H1 (cell line): ENCODE results near the gene ATL3. TPM values are rescaled to one million over a fixed set of nuclear protein-coding genes. Genes with fewer than 3 reads are reported as not detected.

Experiments used
- FOSL1 ChIP-seq: IDR thresholded peaks from 2 replicates; pipeline ENCODE4 v1.6.1; 2011; ENCODE audit warnings: mild to moderate bottlenecking, low read depth, low read length, moderate library complexity; ENCODE audit not compliant: insufficient read depth
- HDAC6 ChIP-seq: IDR thresholded peaks from one replicate; pipeline ENCODE4 v1.7.1; 2012; ENCODE audit warnings: low read depth, mild to moderate bottlenecking, inconsistent platforms, low read length, moderate library complexity
- TCF12 ChIP-seq: IDR thresholded peaks from 2 replicates; pipeline ENCODE4 v1.6.1; 2011; ENCODE audit warnings: low read depth, mild to moderate bottlenecking, low read length
- polyA plus RNA-seq, 7 experiments: library from polyadenylated mRNA; depleted of rRNA in 3 of 7; stranded (reverse) in 5 of 7; unstranded in 2 of 7; fragments of >200 nt in 5 of 7; fragments of 200-250 nt in 2 of 7; gene quantifications; 1 replicate in 5 of 7; 2 replicates in 1 of 7; 4 replicates in 1 of 7; pipeline versions ENCODE4 v1.2.1 to v1.2.3, GENCODE V29; 2011 to 2013; ENCODE audit warnings: missing spikeins in 2 of 7, mixed read lengths in 2 of 7
- total RNA-seq: library from RNA; stranded (reverse); fragmentation: NEBNext Ultra II Directional; extraction: Animal tissue kit (Norgen Biotek cat#: 25700); gene quantifications from 2 replicates; pipeline ENCODE4 v1.2.1, GENCODE V29; 2021
- TF ChIP-seq, protein P1 (sequence below), 3 experiments: IDR thresholded peaks; 1 replicate in 2 of 3; 2 replicates in 1 of 3; pipeline versions ENCODE4 v1.5.1 to v1.6.1; 2011; ENCODE audit warnings: low read length in 3 of 3, mild to moderate bottlenecking in 3 of 3, inconsistent platforms in 2 of 3, low read depth in 1 of 3, moderate library complexity in 1 of 3; ENCODE audit not compliant: insufficient read depth in 1 of 3; ENCODE audit errors: control extremely low read depth in 1 of 3

ATL3 gene
- total and polyA plus RNA-seq, 2 of the 8 experiments (the other 6 are each of a cell fraction or from before 2014, with no cell fraction given): 7.8 to 24.5 TPM

DNA sequence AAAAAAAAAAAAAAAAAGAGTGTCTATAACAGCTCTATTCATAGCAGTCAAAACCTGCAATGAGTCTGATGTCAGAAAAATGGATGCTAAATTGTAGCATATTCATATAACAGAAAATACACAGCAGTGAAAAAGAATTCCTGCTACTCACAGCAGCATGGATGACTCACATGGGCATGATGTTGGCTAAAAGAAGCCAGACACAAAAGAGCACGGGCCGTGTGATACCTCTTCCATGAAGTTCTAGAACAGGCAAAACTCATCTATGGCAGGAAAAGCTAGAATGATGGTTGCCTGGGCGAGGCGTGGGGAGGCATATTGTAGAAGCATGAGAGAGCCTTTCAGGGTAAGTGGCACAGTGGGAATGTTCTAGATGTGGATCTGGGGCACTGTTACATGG lies 75.9 kb downstream of the ATL3 start (continued):
- TF ChIP-seq, protein P1, sequence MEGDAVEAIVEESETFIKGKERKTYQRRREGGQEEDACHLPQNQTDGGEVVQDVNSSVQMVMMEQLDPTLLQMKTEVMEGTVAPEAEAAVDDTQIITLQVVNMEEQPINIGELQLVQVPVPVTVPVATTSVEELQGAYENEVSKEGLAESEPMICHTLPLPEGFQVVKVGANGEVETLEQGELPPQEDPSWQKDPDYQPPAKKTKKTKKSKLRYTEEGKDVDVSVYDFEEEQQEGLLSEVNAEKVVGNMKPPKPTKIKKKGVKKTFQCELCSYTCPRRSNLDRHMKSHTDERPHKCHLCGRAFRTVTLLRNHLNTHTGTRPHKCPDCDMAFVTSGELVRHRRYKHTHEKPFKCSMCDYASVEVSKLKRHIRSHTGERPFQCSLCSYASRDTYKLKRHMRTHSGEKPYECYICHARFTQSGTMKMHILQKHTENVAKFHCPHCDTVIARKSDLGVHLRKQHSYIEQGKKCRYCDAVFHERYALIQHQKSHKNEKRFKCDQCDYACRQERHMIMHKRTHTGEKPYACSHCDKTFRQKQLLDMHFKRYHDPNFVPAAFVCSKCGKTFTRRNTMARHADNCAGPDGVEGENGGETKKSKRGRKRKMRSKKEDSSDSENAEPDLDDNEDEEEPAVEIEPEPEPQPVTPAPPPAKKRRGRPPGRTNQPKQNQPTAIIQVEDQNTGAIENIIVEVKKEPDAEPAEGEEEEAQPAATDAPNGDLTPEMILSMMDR (IDR thresholded peaks at IDR 0.05; ENCODE audit: control extremely low read depth in 1 of 3, insufficient read depth in 1 of 3, low read depth in 1 of 3, low read length in 3 of 3): no peak
- TF ChIP-seq HDAC6 (no peak), FOSL1 (no peak), TCF12 (no peak)
